GM21619 (cell line): ENCODE data around the gene PIK3AP1.
"Not testable (repeated sequence)": the region's sequence is repeated elsewhere in the genome, so short reads cannot be mapped to it uniquely, and the experiment has no call there.

Experiments
- ATAC-seq: cut with Tn5 transposase; IDR thresholded peaks from one replicate; pipeline ENCODE4 v1.9.1; 2021; ENCODE audit not compliant: unreplicated experiment

PIK3AP1 gene

GRCh38 chr10:96698305-96698704 is 22.0 kb downstream of the PIK3AP1 start:
- not testable (repeated sequence) for ATAC-seq

GRCh38 chr10:96697438-96697837 is 22.9 kb downstream of the PIK3AP1 start:
- ATAC-seq, result no peak

- ATAC-seq, result no peak
Observed at GRCh38 chr10:96696845-96697425, 23.4 kb downstream of the PIK3AP1 start.

DNA sequence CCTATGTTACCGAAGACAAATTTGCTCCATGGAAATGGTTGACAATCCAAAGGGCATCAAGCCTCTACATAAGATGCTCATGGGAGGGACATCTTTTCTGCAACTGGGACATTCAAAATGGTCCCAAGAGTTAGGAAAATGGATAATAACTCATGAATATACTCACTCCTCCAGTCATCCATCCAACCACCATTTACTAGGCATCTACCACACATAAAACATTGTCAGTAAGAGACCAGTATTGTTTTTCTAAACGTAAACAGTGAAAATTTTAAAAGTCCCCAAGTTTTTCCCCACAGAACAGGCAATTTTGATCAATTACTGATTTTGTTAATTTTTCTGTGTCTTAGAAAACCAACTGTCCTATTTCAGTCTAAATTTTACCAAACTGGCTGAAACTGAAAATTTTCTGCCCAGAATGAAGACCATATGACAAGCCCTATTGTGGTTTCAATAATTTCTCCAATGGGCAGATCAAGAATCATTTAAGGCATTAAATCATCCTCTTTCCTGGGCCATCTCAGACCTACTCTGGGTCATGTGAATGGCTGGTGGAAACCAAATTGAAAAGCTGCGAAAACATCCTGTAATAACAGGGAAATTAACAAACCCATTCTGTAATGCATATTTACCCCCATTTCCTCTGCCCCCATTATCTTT is 24.2 kb downstream of the PIK3AP1 start:
- ATAC-seq, result no peak

GRCh38 chr10:96695366-96695765 is 24.9 kb downstream of the PIK3AP1 start:
- ATAC-seq, result no peak

DNA sequence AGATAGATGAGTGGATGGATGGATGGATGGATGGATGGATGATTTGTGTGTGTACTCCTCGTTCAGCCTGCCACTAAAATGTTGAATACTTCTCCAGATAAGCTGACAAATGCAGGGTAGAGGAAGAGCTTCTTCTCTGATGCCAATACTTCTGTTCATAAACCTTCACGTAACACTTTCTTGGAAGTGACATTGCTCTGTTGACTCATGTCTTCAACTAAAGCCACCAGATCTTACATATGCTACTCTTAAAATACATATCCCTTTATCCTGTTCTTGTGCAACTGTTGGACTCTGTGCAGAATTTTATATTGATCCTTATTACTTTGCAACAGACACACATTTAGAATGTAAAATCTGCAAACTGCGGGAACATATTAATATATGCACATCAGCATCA is 26.9 kb downstream of the PIK3AP1 start:
- ATAC-seq, result no peak

DNA sequence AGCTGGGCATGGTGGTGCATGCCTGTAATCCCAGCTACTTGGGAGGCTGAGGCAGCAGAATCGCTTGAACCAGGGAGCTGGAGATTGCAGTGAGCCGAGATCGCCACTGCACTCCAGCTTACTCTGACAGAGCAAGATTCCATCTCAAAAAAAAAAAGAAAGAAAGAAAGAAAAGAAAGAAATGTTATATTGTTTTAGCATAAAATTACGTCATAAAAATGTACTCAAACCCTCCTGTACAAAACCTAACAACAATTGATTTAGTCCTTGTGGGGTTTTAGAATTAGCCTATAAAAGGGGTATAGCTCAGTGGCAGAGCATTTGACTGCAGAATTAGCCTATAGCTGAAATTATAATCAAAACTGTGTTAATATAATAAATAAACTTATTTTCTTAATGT is 27.9 kb downstream of the PIK3AP1 start:
- no peak for ATAC-seq

- no peak for ATAC-seq
Observed at GRCh38 chr10:96691761-96692160, 28.6 kb downstream of the PIK3AP1 start.

GRCh38 chr10:96690755-96691730 is 29.3 kb downstream of the PIK3AP1 start:
- ATAC-seq, result no peak

DNA sequence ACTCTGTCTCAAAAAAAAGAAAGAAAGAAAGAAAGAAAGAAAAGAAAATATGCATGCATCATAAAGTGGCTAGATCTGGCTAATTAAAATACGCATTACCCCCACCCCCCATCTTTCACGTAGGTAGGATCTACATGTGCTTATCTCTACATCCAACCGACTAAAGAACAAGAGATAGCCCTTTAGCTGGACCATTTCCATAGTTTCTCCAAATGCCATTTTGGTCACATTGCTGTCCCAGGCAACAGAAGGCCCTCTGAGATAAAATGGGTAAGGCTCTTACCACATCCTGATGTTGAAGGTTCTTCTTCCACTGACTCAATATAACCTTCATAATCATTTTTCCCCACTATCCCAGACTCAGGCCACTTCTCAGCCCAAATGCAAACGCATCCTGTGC is 31.5 kb downstream of the PIK3AP1 start:
- no peak for ATAC-seq

GRCh38 chr10:96687317-96688012 is 32.8 kb downstream of the PIK3AP1 start:
- ATAC-seq, result no peak

DNA sequence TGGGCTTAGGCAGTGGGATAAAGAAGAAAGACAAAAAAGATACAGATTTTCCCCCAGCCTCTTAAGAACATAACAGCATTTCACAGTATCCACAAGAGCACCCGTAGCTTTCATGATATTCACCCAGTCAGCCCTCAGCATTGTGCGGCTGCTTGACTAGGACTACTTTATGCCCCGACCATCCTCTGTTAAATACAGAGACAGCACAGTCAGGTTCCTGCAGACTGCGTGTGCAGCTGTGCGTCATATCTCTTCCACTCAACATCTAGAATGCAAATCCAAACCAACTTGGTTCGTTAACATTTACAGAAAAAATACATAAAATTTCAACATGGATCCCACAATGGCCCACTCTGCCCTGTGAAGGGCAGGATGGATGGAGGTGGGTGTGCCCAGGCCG is 33.8 kb downstream of the PIK3AP1 start:
- ATAC-seq, result no peak

DNA sequence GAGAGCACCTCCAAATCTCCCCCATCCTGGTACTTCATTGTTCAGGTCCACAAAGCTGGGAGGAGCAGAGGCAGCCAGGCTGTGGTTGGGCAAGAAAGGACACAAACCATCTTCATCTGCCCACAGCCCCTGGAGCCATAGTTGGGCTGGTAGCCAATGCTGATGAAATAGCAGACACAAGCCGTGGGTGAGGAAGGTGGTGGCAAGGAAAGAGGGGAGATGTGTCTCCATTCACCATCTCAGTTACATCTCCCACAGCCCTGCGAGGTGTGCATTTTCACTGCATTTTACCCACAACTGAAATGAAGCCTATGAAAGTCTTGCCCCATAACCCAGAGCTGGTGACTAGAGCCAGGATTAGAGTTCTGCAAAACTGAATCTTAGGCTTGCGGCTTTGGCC is 35.0 kb downstream of the PIK3AP1 start:
- no peak for ATAC-seq

DNA sequence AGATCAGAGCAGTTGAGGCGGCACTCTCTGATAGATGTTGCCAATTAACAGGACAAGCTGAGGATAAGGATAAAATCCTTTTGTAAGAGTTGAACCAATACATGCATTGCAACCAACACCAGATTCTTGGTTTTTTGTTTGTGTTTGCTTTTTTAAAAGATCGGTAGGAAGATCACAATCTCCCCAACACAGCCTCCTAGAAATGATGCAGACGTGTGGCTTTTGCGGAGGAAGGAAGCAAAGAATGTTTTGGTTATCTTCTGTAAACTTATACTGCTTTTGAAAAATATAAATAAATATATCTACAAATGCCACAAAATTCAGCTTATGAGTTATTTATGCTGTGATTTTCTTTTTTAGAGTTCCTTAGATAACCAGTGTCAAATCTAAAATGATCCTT is 35.5 kb downstream of the PIK3AP1 start:
- no peak for ATAC-seq

GRCh38 chr10:96683710-96684109 is 36.6 kb downstream of the PIK3AP1 start:
- ATAC-seq, result no peak

DNA sequence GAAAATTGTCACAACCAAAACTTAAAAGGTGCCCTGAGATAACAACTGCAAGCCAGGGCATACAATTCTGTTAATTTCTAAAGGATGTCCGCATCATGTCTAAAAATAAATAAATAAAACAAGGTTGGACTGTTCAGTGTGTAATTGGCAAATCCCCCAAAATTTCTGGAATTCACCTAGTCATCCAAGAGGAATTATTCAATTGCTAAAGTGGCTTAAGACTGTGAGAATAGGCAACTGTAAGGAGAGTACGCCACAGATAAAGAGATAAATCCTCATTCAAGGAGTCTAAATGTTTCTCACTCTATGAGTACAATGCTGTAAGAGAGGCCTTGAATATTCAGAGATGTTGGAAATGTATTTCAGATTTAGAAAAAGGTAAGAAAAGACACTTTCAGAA is 37.2 kb downstream of the PIK3AP1 start:
- ATAC-seq, result no peak

GRCh38 chr10:96681524-96681923 is 38.8 kb downstream of the PIK3AP1 start:
- no peak for ATAC-seq

DNA sequence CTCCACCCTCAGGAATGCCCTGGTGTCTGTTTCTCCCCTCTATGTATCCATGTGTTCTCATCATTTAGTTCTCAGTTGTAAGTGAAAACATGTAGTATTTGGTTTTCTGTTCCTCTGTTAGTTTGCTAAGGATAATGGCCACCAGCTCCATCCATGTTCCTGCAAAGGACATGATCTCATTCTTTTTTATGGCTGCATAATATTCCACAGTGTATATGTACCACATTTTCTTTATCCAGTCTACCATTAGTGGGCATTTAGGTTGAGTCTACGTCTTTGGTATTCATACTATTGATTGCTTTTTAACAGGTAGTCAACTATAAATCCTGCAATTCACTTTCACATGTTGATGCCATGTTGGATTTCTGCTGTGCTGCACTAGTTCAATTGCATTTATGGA is 39.9 kb downstream of the PIK3AP1 start:
- ATAC-seq, result not testable (repeated sequence)

- no peak for ATAC-seq
Observed at GRCh38 chr10:96678725-96679124, 41.6 kb downstream of the PIK3AP1 start.

GRCh38 chr10:96676272-96677112 is 43.8 kb downstream of the PIK3AP1 start:
- ATAC-seq, result no peak
